ENCODE measurements around the gene PPP1R2B. TPM values are rescaled to one million over a fixed set of nuclear protein-coding genes. Genes with fewer than 3 reads are reported as not detected.

The PPP1R2B gene
- polyA plus RNA-seq, 3 donors, result 0.08 TPM; not detected in 2

DNA sequence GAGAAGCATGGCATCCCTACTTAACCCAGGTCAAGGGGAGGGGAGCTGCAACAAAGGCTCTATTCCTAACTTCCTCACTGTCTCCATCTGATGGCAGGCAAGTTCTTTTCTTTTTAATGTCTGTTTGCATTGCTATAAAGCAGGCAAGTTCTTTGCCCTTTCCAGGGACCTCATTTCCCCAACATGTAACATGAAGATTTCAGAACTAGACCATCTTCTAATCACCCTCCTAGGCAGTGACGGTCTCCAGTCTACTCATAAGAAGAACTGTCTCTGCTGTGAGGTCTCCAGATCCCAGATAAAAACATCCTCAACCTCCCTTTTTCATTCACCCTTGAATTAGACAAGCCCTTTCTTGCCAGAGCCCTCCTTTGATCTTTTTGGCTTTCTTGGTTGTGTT, 42.1 kb downstream of the PPP1R2B start:
- H3K27ac Mint-ChIP-seq, result no peak overlapping the region
- TF ChIP-seq, protein P1, sequence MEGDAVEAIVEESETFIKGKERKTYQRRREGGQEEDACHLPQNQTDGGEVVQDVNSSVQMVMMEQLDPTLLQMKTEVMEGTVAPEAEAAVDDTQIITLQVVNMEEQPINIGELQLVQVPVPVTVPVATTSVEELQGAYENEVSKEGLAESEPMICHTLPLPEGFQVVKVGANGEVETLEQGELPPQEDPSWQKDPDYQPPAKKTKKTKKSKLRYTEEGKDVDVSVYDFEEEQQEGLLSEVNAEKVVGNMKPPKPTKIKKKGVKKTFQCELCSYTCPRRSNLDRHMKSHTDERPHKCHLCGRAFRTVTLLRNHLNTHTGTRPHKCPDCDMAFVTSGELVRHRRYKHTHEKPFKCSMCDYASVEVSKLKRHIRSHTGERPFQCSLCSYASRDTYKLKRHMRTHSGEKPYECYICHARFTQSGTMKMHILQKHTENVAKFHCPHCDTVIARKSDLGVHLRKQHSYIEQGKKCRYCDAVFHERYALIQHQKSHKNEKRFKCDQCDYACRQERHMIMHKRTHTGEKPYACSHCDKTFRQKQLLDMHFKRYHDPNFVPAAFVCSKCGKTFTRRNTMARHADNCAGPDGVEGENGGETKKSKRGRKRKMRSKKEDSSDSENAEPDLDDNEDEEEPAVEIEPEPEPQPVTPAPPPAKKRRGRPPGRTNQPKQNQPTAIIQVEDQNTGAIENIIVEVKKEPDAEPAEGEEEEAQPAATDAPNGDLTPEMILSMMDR (IDR thresholded peaks at IDR 0.05), result no peak
- intact Hi-C loops (cut with micrococcal nuclease), result no loop called here
- H3K9me3 ChIP-seq (replicated peaks in 1 of 2; ENCODE audit: control insufficient read depth in 1 of 2, insufficient read depth in 1 of 2, low read length in 2 of 2), result no peaks in the 10 kb centered on the region
- no peak overlapping the region for H3K4me2 ChIP-seq (replicated peaks; ENCODE audit: extremely low read depth, low read length, poor library complexity, severe bottlenecking)
- WGBS (ENCODE audit: insufficient coverage), result 75% methylated on average over 1 of the region's 1 CpG
- no peak overlapping the region for H3K27ac ChIP-seq (ENCODE audit: low read depth in 1 of 2, low read length in 2 of 2)
- H3K9ac ChIP-seq (ENCODE audit: insufficient read depth, low read length, poor library complexity, severe bottlenecking), result no peak overlapping the region
- H3K4me3 Mint-ChIP-seq, result no peak overlapping the region
- H2AFZ ChIP-seq (ENCODE audit: insufficient read depth, low read depth, low read length, poor library complexity, severe bottlenecking), result no peak overlapping the region
- no peaks in the 10 kb centered on the region for H3K27me3 ChIP-seq (ENCODE audit: control insufficient read depth in 2 of 2, insufficient read depth in 2 of 2, low read length in 2 of 2)
- H3K79me2 ChIP-seq (ENCODE audit: insufficient read depth, low read length), result no peaks in the 10 kb centered on the region
- H3K36me3 Mint-ChIP-seq, result no peaks in the 10 kb centered on the region
- H3K4me1 ChIP-seq (ENCODE audit: control insufficient read depth in 1 of 2, insufficient read depth in 2 of 2, low read length in 2 of 2), result no peaks in the 10 kb centered on the region
- H3K36me3 ChIP-seq (replicated peaks in 1 of 2; ENCODE audit: control insufficient read depth in 1 of 2, insufficient read depth in 2 of 2, low read length in 2 of 2), result no peaks in the 10 kb centered on the region
- H3K4me1 Mint-ChIP-seq, result no peaks in the 10 kb centered on the region
- no peaks in the 10 kb centered on the region for H3K9me3 Mint-ChIP-seq
- no peaks in the 10 kb centered on the region for H4K20me1 ChIP-seq (ENCODE audit: insufficient read depth, low read length)
- no peak overlapping the region for H3K4me3 ChIP-seq (replicated peaks in 1 of 3; ENCODE audit: low read depth in 2 of 3, low read length in 3 of 3)
- no peak for DNase-seq
- H3K27me3 Mint-ChIP-seq (ENCODE audit: low read depth in 3 of 3), result peaks cover 0 to 7% (median 3%) of the 10 kb centered on the region in 3 donors

DNA sequence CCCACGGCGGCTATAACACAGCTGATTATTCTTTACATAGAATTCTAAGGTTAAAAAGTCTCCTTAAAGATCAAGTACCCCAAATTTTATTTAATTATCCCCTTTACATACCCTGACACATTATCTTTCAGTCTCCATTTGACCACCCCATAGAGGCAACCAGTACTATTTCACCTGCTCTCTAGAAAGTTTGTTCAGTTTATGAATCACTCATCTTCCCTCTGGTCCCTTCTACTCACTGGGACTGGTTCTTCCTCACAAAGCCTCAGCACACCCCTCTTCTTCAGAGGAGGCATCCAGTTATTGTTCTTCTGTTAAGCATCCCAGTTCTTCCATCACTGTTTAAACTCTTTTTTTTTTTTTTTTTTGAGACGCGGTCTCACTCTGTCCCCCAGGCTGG, 42.8 kb downstream of the PPP1R2B start:
- Histone ChIP-seq H4K20me1 (ENCODE audit: insufficient read depth, low read length) (no peaks in the 10 kb centered on the region), H3K9me3 (replicated peaks in 1 of 2; ENCODE audit: control insufficient read depth in 1 of 2, insufficient read depth in 1 of 2, low read length in 2 of 2) (no peaks in the 10 kb centered on the region), H3K4me3 (replicated peaks in 1 of 3; ENCODE audit: low read depth in 2 of 3, low read length in 3 of 3) (no peak overlapping the region), H3K4me2 (replicated peaks; ENCODE audit: extremely low read depth, low read length, poor library complexity, severe bottlenecking) (no peak overlapping the region), H3K27me3 (ENCODE audit: control insufficient read depth in 2 of 2, insufficient read depth in 2 of 2, low read length in 2 of 2) (no peaks in the 10 kb centered on the region), H3K9ac (ENCODE audit: insufficient read depth, low read length, poor library complexity, severe bottlenecking) (no peak overlapping the region), H3K79me2 (ENCODE audit: insufficient read depth, low read length) (no peaks in the 10 kb centered on the region), H3K36me3 (replicated peaks in 1 of 2; ENCODE audit: control insufficient read depth in 1 of 2, insufficient read depth in 2 of 2, low read length in 2 of 2) (no peaks in the 10 kb centered on the region), H2AFZ (ENCODE audit: insufficient read depth, low read depth, low read length, poor library complexity, severe bottlenecking) (no peak overlapping the region), H3K27ac (ENCODE audit: low read depth in 1 of 2, low read length in 2 of 2) (no peak overlapping the region), H3K4me1 (ENCODE audit: control insufficient read depth in 1 of 2, insufficient read depth in 2 of 2, low read length in 2 of 2) (no peaks in the 10 kb centered on the region)
- intact Hi-C loops (cut with micrococcal nuclease), result no loop called here
- no peak for DNase-seq
- Mint-ChIP-seq H3K4me1 (no peaks in the 10 kb centered on the region), H3K9me3 (peaks cover 0 to 2% (median 0%) of the 10 kb centered on the region in 7 donors), H3K4me3 (no peak overlapping the region), H3K36me3 (no peaks in the 10 kb centered on the region), H3K27me3 (ENCODE audit: low read depth in 3 of 3) (peaks cover 0 to 7% (median 3%) of the 10 kb centered on the region in 3 donors), H3K27ac (no peak overlapping the region)
- WGBS (ENCODE audit: insufficient coverage), result 100% methylated on average over 1 of the region's 4 CpGs
- TF ChIP-seq, protein P1 (IDR thresholded peaks at IDR 0.05), result no peak

Measured in CD14-positive monocyte (primary cell).